Loucy (cell line): Measurements from ENCODE around the gene TEAD3.

Source experiments
- H2AFZ ChIP-seq: fragments of 200-600 bp; sonication (generic); 2 replicates; pipeline ENCODE4 v1.6.0; 2016; ENCODE audit warnings: antibody characterized with exemption, mild to moderate bottlenecking, low read length, moderate library complexity
- H3F3A ChIP-seq: fragments of 200-600 bp; 2 replicates; pipeline ENCODE4 v1.6.0; 2016; ENCODE audit warnings: antibody characterized with exemption, low read depth, mild to moderate bottlenecking
- H3K27me3 ChIP-seq: fragments of 200-600 bp; sonication (generic); 2 replicates; pipeline ENCODE4 v1.6.1; 2014; ENCODE audit warnings: low read length, mild to moderate bottlenecking; ENCODE audit not compliant: insufficient read depth, poor library complexity, severe bottlenecking
- H3K36me3 ChIP-seq: fragments of 200-600 bp; sonication (generic); 2 replicates; pipeline ENCODE4 v1.6.1; 2016; ENCODE audit warnings: low read length; ENCODE audit not compliant: insufficient read depth
- H3K4me1 ChIP-seq: fragments of 200-600 bp; sonication (generic); 2 replicates; pipeline ENCODE4 v1.5.1; 2014; ENCODE audit warnings: low read length, mild to moderate bottlenecking; ENCODE audit not compliant: insufficient read depth, poor library complexity, severe bottlenecking
- H3K4me2 ChIP-seq: fragments of 200-600 bp; sonication (generic); 2 replicates; pipeline ENCODE4 v1.6.0; 2014; ENCODE audit warnings: antibody characterized with exemption, low read length, low read depth, mild to moderate bottlenecking; ENCODE audit not compliant: poor library complexity, severe bottlenecking
- H3K4me3 ChIP-seq: fragments of 200-600 bp; sonication (generic); 2 replicates; pipeline ENCODE4 v1.5.1; 2014; ENCODE audit warnings: low read length, mild to moderate bottlenecking, mixed read lengths; ENCODE audit not compliant: poor library complexity, severe bottlenecking
- H3K79me2 ChIP-seq: fragments of 200-600 bp; sonication (generic); 2 replicates; pipeline ENCODE4 v1.6.1; 2014; ENCODE audit warnings: low read length; ENCODE audit not compliant: insufficient read depth
- H3K9ac ChIP-seq: fragments of 200-600 bp; sonication (generic); 2 replicates; pipeline ENCODE4 v1.6.0; 2014; ENCODE audit warnings: mild to moderate bottlenecking, low read depth, low read length, moderate library complexity; ENCODE audit not compliant: poor library complexity, severe bottlenecking
- H3K9me2 ChIP-seq: fragments of 200-600 bp; sonication (generic); replicated peaks from 2 replicates; pipeline ENCODE4 v1.6.1; 2016; ENCODE audit warnings: low read depth, low read length, mixed read lengths
- H3K9me3 ChIP-seq: fragments of 200-600 bp; sonication (generic); 2 replicates; pipeline ENCODE4 v1.6.1; 2014; ENCODE audit warnings: mild to moderate bottlenecking, antibody characterized with exemption, low read length, low read depth; ENCODE audit not compliant: insufficient read depth
- H4K20me1 ChIP-seq: fragments of 200-600 bp; sonication (generic); 2 replicates; pipeline ENCODE4 v1.6.0; 2014; ENCODE audit warnings: antibody characterized with exemption, low read length, mild to moderate bottlenecking; ENCODE audit not compliant: insufficient read depth, poor library complexity, severe bottlenecking
- EZH2phosphoT487 ChIP-seq: fragments of 200-600 bp; IDR thresholded peaks from 2 replicates; pipeline ENCODE4 v1.6.1; 2018; ENCODE audit warnings: antibody characterized with exemption, mild to moderate bottlenecking, moderate library complexity, borderline replicate concordance
- TF ChIP-seq, protein P1 (sequence below): fragments of 200-600 bp; sonication (generic); conservative IDR thresholded peaks from 2 replicates; pipeline ENCODE4 v1.5.1; 2014; ENCODE audit warnings: mild to moderate bottlenecking, antibody characterized with exemption, low read length

The TEAD3 gene

DNA sequence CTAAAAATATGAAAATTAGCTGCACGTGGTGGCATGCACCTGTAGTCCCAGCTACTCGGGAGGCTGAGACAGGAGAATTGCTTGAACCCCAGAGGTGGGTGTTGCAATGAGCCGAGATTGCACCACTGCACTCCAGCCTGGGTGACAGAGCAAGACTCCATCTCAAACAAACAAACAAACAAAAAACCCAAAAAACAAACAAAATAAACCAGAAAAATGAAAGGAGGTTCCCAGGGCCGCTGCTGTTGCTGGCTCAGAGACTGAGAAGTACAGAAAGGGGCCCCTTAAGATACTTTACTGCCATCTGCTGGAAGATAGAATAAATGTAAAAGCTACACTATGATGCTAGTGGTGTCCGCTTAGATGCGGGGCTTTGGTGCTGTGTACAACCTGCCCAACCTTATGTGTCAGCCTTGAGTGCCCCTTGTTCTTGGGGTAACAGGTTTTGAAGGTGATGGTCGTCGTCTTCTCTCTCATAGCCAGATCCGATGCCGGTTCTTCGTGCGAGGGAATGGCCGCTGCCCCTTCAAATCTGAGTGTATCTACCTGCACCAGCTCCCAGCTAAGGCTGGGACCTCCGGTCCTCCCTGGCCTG, 47.5 kb downstream of the TEAD3 start:
- Histone ChIP-seq H3K4me1 (peaks cover 24% of the 10 kb centered on the region), H3F3A (no peaks in the 10 kb centered on the region), H3K9ac (no peak overlapping the region), H3K27me3 (no peaks in the 10 kb centered on the region), H4K20me1 (peaks cover 14% of the 10 kb centered on the region), H3K79me2 (peaks cover 20% of the 10 kb centered on the region), H3K9me3 (no peaks in the 10 kb centered on the region), H3K4me3 (no peak overlapping the region), H3K36me3 (no peaks in the 10 kb centered on the region), H2AFZ (no peak overlapping the region), H3K9me2 (no peaks in the 10 kb centered on the region), H3K4me2 (no peak overlapping the region)
- no peak for TF ChIP-seq EZH2phosphoT487
- TF ChIP-seq, protein P1, sequence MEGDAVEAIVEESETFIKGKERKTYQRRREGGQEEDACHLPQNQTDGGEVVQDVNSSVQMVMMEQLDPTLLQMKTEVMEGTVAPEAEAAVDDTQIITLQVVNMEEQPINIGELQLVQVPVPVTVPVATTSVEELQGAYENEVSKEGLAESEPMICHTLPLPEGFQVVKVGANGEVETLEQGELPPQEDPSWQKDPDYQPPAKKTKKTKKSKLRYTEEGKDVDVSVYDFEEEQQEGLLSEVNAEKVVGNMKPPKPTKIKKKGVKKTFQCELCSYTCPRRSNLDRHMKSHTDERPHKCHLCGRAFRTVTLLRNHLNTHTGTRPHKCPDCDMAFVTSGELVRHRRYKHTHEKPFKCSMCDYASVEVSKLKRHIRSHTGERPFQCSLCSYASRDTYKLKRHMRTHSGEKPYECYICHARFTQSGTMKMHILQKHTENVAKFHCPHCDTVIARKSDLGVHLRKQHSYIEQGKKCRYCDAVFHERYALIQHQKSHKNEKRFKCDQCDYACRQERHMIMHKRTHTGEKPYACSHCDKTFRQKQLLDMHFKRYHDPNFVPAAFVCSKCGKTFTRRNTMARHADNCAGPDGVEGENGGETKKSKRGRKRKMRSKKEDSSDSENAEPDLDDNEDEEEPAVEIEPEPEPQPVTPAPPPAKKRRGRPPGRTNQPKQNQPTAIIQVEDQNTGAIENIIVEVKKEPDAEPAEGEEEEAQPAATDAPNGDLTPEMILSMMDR = peak; percentile 71

DNA sequence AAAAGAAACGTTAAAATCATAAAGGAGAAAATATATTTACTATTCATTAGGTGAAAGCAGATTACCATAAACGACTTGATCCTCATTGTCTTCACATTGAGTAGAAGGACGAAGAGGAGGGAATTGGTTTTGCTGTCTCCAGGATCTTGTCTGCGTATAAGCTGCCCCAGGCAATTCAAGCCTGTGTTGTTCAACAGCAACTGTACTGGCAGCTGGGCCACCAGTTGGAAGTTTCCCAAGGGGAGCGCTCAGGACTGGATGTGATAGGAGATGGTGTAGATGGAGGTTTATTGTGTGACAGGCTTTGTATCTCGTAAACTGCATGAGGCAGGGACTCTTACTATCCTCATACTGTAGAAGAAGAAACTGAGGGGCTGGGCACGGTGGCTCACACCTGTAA, 48.7 kb downstream of the TEAD3 start:
- H3K4me1 ChIP-seq = peaks cover 12% of the 10 kb centered on the region
- no peak overlapping the region for H3K4me2 ChIP-seq
- no peaks in the 10 kb centered on the region for H3K9me2 ChIP-seq
- H3K27me3 ChIP-seq = no peaks in the 10 kb centered on the region
- H3F3A ChIP-seq = no peaks in the 10 kb centered on the region
- H3K9ac ChIP-seq = no peak overlapping the region
- no peaks in the 10 kb centered on the region for H3K9me3 ChIP-seq
- no peaks in the 10 kb centered on the region for H3K36me3 ChIP-seq
- H3K79me2 ChIP-seq = peaks cover 8% of the 10 kb centered on the region
- TF ChIP-seq, protein P1 = no peak
- TF ChIP-seq EZH2phosphoT487 = no peak
- no peak overlapping the region for H2AFZ ChIP-seq
- H3K4me3 ChIP-seq = no peak overlapping the region
- H4K20me1 ChIP-seq = peaks cover 7% of the 10 kb centered on the region

DNA sequence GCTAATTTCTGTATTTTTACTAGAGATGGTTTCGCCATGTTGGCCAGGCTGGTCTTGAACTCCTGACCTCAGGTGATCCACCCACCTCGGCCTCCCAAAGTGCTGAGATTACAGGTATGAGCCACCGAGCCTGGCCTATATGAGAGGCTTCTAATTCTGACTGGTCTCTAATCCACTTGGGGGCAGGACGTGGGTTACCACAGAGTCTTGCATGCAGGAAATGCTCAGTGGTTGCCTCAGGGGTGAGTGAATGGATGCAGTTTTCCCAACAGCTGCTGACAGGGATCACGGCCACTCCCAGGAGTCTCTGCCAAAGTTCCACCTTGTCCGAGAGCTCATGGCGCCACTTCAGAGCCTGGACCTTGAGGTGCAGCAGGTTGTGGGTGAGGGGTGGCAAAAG, 51.2 kb downstream of the TEAD3 start:
- Histone ChIP-seq H3K4me1 (no peaks in the 10 kb centered on the region), H3F3A (no peaks in the 10 kb centered on the region), H3K9ac (no peak overlapping the region), H3K4me2 (no peak overlapping the region), H3K79me2 (no peaks in the 10 kb centered on the region), H3K9me2 (no peaks in the 10 kb centered on the region), H3K9me3 (no peaks in the 10 kb centered on the region), H2AFZ (no peak overlapping the region), H3K36me3 (no peaks in the 10 kb centered on the region), H3K27me3 (no peaks in the 10 kb centered on the region), H3K4me3 (no peak overlapping the region), H4K20me1 (no peaks in the 10 kb centered on the region)
- TF ChIP-seq EZH2phosphoT487 = no peak
- TF ChIP-seq, protein P1 = no peak
